HL-60 (cell line): ENCODE measurements around the gene RND1.

Source experiments
- DNase-seq, 2 experiments: peaks; one replicate each; pipeline ENCODE4 v3.0.0-alpha.2; 2010 to 2020; ENCODE audit warnings: low read depth in 1 of 2, low spot score in 1 of 2
- H3K27ac ChIP-seq: fragments of 250-450 bp; sonication (Bioruptor Pico); replicated peaks from 2 replicates; pipeline ENCODE4 v1.5.1; 2020; ENCODE audit warnings: mild to moderate bottlenecking, moderate library complexity
- H3K27me3 ChIP-seq: fragments of 250-450 bp; sonication (Bioruptor Pico); 2 replicates; pipeline ENCODE4 v1.5.1; 2021; ENCODE audit warnings: mild to moderate bottlenecking, moderate library complexity; ENCODE audit not compliant: insufficient read depth, poor library complexity, severe bottlenecking
- H3K4me3 ChIP-seq: replicated peaks from 2 replicates; pipeline ENCODE4 v1.5.1; 2011; ENCODE audit warnings: mild to moderate bottlenecking, control low read depth, low read length; ENCODE audit not compliant: insufficient read depth
- CTCF ChIP-seq: IDR thresholded peaks from one replicate; pipeline ENCODE4 v1.5.1; 2011; ENCODE audit warnings: low read length, control low read depth, inconsistent platforms; ENCODE audit not compliant: insufficient read depth
- GABPA ChIP-seq: IDR thresholded peaks from 2 replicates; pipeline ENCODE4 v1.6.1; 2012; ENCODE audit warnings: low read depth
- POLR2AphosphoS5 ChIP-seq: IDR thresholded peaks from 2 replicates; pipeline ENCODE4 v1.6.1; 2012; ENCODE audit warnings: low read depth
- REST ChIP-seq: IDR thresholded peaks from 2 replicates; pipeline ENCODE4 v1.6.1; 2012; ENCODE audit warnings: low read depth; ENCODE audit not compliant: insufficient replicate concordance
- SPI1 ChIP-seq: IDR thresholded peaks from 2 replicates; pipeline ENCODE4 v1.6.1; 2012; ENCODE audit warnings: low read depth, mild to moderate bottlenecking, borderline replicate concordance

RND1 gene

GRCh38 chr12:48838048-48838447 is 27.6 kb downstream of the RND1 start:
- H3K27me3 ChIP-seq = no peaks in the 10 kb centered on the region
- no peak overlapping the region for H3K27ac ChIP-seq
- no peak for DNase-seq
- H3K4me3 ChIP-seq = no peak overlapping the region
- TF ChIP-seq SPI1 (no peak), GABPA (no peak), REST (no peak), POLR2AphosphoS5 (no peak), CTCF (no peak)

GRCh38 chr12:48832321-48833060 is 33.2 kb downstream of the RND1 start:
- DNase-seq = no peak
- Histone ChIP-seq H3K27me3 (no peaks in the 10 kb centered on the region), H3K27ac (no peak overlapping the region), H3K4me3 (no peak overlapping the region)
- no peak for TF ChIP-seq GABPA
- TF ChIP-seq CTCF = no peak
- no peak for TF ChIP-seq SPI1
- TF ChIP-seq POLR2AphosphoS5 = no peak
- no peak for TF ChIP-seq REST

GRCh38 chr12:48831257-48831656 is 34.4 kb downstream of the RND1 start:
- H3K27me3 ChIP-seq = no peaks in the 10 kb centered on the region
- no peak for TF ChIP-seq POLR2AphosphoS5
- TF ChIP-seq GABPA = no peak
- TF ChIP-seq REST = no peak
- TF ChIP-seq SPI1 = no peak
- no peak for TF ChIP-seq CTCF
- no peak overlapping the region for H3K27ac ChIP-seq
- H3K4me3 ChIP-seq = no peak overlapping the region
- DNase-seq = no peak
